Tibial nerve (tissue), 4 donors: ENCODE measurements around the gene MND1.

Experiments
- EP300 ChIP-seq, 2 donors: sonication (generic); formaldehyde crosslinking; IDR thresholded peaks; one replicate each; pipeline ENCODE4 v1.6.1; 2017; ENCODE audit warnings: antibody characterized with exemption in 2 of 2, mild to moderate bottlenecking in 1 of 2
- POLR2A ChIP-seq, 2 donors: fragments of 450-650 bp; IDR thresholded peaks; one replicate each; pipeline ENCODE4 v1.6.1; 2017; ENCODE audit warnings: antibody characterized with exemption in 2 of 2, mild to moderate bottlenecking in 2 of 2, moderate library complexity in 2 of 2
- TF ChIP-seq, protein P1 (sequence below), 5 experiments: fragments of 200-600 bp in 3 of 5; fragments of 450-650 bp in 2 of 5; sonication (generic) in 3 of 5; IDR thresholded peaks; one replicate each; pipeline ENCODE4 v1.5.1; 2016 to 2019; ENCODE audit warnings: antibody characterized with exemption in 5 of 5, mild to moderate bottlenecking in 3 of 5, moderate library complexity in 2 of 5

- TF ChIP-seq EP300 (IDR thresholded peaks at IDR 0.05) (no peak), POLR2A (IDR thresholded peaks at IDR 0.05) (no peak)
- TF ChIP-seq, protein P1, sequence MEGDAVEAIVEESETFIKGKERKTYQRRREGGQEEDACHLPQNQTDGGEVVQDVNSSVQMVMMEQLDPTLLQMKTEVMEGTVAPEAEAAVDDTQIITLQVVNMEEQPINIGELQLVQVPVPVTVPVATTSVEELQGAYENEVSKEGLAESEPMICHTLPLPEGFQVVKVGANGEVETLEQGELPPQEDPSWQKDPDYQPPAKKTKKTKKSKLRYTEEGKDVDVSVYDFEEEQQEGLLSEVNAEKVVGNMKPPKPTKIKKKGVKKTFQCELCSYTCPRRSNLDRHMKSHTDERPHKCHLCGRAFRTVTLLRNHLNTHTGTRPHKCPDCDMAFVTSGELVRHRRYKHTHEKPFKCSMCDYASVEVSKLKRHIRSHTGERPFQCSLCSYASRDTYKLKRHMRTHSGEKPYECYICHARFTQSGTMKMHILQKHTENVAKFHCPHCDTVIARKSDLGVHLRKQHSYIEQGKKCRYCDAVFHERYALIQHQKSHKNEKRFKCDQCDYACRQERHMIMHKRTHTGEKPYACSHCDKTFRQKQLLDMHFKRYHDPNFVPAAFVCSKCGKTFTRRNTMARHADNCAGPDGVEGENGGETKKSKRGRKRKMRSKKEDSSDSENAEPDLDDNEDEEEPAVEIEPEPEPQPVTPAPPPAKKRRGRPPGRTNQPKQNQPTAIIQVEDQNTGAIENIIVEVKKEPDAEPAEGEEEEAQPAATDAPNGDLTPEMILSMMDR (IDR thresholded peaks at IDR 0.05) = no peak
Observed at GRCh38 chr4:153369021-153369420, 24.5 kb downstream of the MND1 start.
